C4-2B (cell line): Measurements from ENCODE around the gene DNALI1.

Experiments used
- H3K27ac ChIP-seq: fragments of 450-650 bp; 2 replicates; pipeline ENCODE4 v1.5.1; 2017
- CTCF ChIP-seq: fragments of 450-650 bp; conservative IDR thresholded peaks from 2 replicates; pipeline ENCODE4 v1.5.1; 2017; ENCODE audit warnings: mild to moderate bottlenecking
- ZFX ChIP-seq: fragments of 450-650 bp; IDR thresholded peaks from 2 replicates; pipeline ENCODE4 v1.6.1; 2017

DNALI1 gene

GRCh38 chr1:37560401-37561132 is 3.8 kb downstream of the DNALI1 start:
- no peak for TF ChIP-seq CTCF
- no peak for TF ChIP-seq ZFX
- no peak overlapping the region for H3K27ac ChIP-seq

GRCh38 chr1:37561133-37562132 is 4.7 kb downstream of the DNALI1 start:
- TF ChIP-seq CTCF (peak; percentile 64), ZFX (no peak)
- H3K27ac ChIP-seq = no peak overlapping the region

- TF ChIP-seq ZFX (no peak), CTCF (no peak)
Observed at GRCh38 chr1:37562984-37563383, 6.2 kb downstream of the DNALI1 start.

GRCh38 chr1:37564892-37565291 is 8.2 kb downstream of the DNALI1 start:
- no peak overlapping the region for H3K27ac ChIP-seq
- TF ChIP-seq ZFX = no peak
- no peak for TF ChIP-seq CTCF

More at GRCh38 chr1:37562984-37563383, 6.2 kb downstream of the DNALI1 start:
- H3K27ac ChIP-seq = no peak overlapping the region

DNA sequence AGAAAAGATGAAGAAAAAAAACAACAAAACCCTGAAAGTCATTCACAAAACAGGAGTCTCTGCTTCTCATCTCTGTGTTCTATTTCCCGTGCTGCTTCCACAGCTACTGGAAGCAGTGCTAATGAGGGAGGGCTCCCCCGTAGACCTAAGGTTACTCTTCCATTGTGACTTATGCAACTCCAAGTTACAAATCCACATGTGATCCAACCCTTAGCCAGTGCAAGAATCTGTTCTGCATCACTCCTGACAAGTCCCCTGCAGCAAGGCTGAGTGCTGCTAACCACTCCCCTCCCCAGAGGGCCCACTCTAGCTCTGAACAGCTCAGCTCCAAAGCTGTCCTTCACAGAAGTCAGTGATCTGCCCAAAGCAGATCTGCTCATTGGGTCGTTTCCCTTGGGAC is 10.3 kb downstream of the DNALI1 start:
- no peak for TF ChIP-seq ZFX
- no peak for TF ChIP-seq CTCF
- no peak overlapping the region for H3K27ac ChIP-seq

DNA sequence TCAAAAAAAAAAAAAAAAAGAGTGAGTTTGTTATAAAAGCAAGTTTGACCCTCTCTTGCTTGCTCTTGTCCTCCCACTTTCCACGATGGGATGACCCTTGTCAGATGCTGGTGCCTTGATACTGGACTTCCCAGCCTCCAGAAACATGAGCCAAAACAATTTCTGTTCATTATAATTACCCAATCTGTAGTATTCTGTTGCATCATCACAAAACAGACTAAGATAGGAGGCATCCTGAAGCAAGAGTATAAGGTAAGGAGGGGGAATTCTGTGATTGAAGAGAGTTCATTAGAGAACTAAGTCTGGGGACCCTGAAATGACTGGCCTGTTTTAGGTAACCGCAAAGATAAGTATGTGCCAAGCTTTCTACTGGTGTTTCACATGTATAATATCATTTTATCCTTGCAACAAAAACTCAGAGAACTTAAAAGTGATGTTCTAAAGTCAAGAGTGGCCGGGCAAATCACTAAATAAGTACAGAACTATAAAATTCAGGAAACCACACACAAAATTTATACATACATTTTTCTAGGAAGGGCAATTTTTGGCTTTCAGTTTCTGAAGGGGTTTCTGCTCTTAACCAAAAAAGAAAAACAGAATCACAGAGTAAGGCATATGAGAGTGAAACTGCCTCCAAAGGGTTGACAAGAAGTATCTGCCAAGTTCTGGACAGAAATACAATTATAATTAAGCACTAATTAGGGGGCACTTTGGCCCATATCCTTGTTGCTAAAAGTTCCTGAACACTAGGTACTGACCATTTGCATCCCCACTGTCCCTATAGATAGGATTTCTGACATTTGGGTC is 14.0 kb downstream of the DNALI1 start:
- TF ChIP-seq CTCF (no peak), ZFX (no peak)
- no peak overlapping the region for H3K27ac ChIP-seq
